ENCODE results near the gene RNF146. TPM values are rescaled to one million over a fixed set of nuclear protein-coding genes. Genes with fewer than 3 reads are reported as not detected.

RNF146 gene
- total and polyA plus RNA-seq, 9 of the 15 experiments (the other 6 are each of a cell fraction or from before 2014, with no cell fraction given), result 8.4 to 30.5 (median 17.5) TPM

- Histone ChIP-seq H3K4me3 (no peak overlapping the region), H3K4me2 (ENCODE audit: insufficient read depth, low read length) (no peak overlapping the region), H3K9me3 (replicated peaks; ENCODE audit: control insufficient read depth, insufficient read depth, low read depth, low read length) (no peaks in the 10 kb centered on the region), H3K9me1 (ENCODE audit: control insufficient read depth, insufficient read depth, low read length) (no peaks in the 10 kb centered on the region), H3K36me3 (ENCODE audit: control insufficient read depth, insufficient read depth, low read length) (peaks cover 58% of the 10 kb centered on the region), H3K9ac (ENCODE audit: insufficient read depth in 1 of 2, low read depth in 2 of 2, low read length in 2 of 2) (no peak overlapping the region), H3K4me1 (replicated peaks in 1 of 2; ENCODE audit: control insufficient read depth in 2 of 2, insufficient read depth in 2 of 2, low read length in 2 of 2) (no peaks in the 10 kb centered on the region), H3K79me2 (ENCODE audit: control insufficient read depth, insufficient read depth, low read length) (no peaks in the 10 kb centered on the region), H3K27ac (ENCODE audit: extremely low read depth, low read depth, low read length) (no peak overlapping the region), H4K20me1 (replicated peaks; ENCODE audit: control insufficient read depth, insufficient read depth, low read length) (no peaks in the 10 kb centered on the region), H3K27me3 (ENCODE audit: control insufficient read depth in 2 of 2, insufficient read depth in 2 of 2, low read length in 2 of 2) (no peaks in the 10 kb centered on the region), H2AFZ (ENCODE audit: low read depth, low read length) (no peak overlapping the region)
- FAIRE-seq (peak; percentile 35), ATAC-seq (no peak), DNase-seq (ENCODE audit: extremely low read depth in 1 of 4, low spot score in 3 of 4) (no peak)
- no TSS peak for BruUV-seq (replicated peaks)
- WGBS (ENCODE audit: insufficient coverage, low coverage, missing lambda C conversion rate), result 78% methylated on average over 5 of the region's 5 CpGs
- ChIA-PET CTCF (ENCODE audit: low intra/inter-chr PET ratio) (no interaction called here), POLR2A (interaction anchor here (1.0 to 1.9 kb wide), 3 partner anchors 11 to 52 kb away, joined by 3 to 6 read pairs (median 3); partner anchors contain the start of genes ECHDC1 and RNF146)
- intact Hi-C loops (cut with micrococcal nuclease) (no loop called here), in situ Hi-C loops (cut with MboI) (no loop called here)
- no peak for TF ChIP-seq ILK (tag; IDR thresholded peaks at IDR 0.05; ENCODE audit: borderline replicate concordance, low read depth)
- TF ChIP-seq DMBX1 (CRISPR knock-in tag; IDR thresholded peaks at IDR 0.05; ENCODE audit: borderline replicate concordance), result no peak
- no peak for TF ChIP-seq ZNF589 (CRISPR knock-in tag; IDR thresholded peaks at IDR 0.05; ENCODE audit: low read depth)
- no peak for TF ChIP-seq HMBOX1 (IDR thresholded peaks at IDR 0.05)
- TF ChIP-seq CHD7 (IDR thresholded peaks at IDR 0.05; ENCODE audit: low read depth, low read length), result no peak
- no peak for TF ChIP-seq EP300 (IDR thresholded peaks at IDR 0.05; ENCODE audit: low read length)
- TF ChIP-seq RAD21 (CRISPR knock-in tag; conservative IDR thresholded peaks at IDR 0.05 in 1 of 2, IDR thresholded peaks at IDR 0.05 in 1 of 2), result no peak
Observed at GRCh38 chr6:127291495-127291894, 24.8 kb downstream of the RNF146 start.
